ENCODE measurements around the gene PACRG.

DNA sequence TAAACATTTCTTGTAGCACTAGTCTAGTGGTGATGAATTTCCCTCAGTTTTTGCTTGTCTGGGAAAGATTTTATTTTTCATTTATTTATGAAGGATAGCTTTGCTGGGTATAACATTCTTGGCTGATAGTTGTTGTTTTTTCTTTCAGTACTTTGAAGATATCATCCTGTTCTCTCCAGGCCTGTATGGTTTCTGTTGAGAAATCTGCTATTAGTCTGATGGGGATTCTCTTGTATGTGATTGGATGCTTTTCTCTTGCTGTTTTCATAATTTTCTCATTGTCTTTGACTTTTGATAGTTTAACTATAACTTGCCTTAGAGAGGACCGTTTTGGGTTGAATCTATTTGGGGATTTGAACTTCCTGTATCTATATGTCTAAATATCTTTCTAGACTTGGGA is 207.1 kb downstream of the PACRG start:
- TF ChIP-seq, protein P1, sequence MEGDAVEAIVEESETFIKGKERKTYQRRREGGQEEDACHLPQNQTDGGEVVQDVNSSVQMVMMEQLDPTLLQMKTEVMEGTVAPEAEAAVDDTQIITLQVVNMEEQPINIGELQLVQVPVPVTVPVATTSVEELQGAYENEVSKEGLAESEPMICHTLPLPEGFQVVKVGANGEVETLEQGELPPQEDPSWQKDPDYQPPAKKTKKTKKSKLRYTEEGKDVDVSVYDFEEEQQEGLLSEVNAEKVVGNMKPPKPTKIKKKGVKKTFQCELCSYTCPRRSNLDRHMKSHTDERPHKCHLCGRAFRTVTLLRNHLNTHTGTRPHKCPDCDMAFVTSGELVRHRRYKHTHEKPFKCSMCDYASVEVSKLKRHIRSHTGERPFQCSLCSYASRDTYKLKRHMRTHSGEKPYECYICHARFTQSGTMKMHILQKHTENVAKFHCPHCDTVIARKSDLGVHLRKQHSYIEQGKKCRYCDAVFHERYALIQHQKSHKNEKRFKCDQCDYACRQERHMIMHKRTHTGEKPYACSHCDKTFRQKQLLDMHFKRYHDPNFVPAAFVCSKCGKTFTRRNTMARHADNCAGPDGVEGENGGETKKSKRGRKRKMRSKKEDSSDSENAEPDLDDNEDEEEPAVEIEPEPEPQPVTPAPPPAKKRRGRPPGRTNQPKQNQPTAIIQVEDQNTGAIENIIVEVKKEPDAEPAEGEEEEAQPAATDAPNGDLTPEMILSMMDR (optimal IDR thresholded peaks at IDR 0.05 in 1 of 3, IDR thresholded peaks at IDR 0.05 in 1 of 3, conservative IDR thresholded peaks at IDR 0.05 in 1 of 3; ENCODE audit: extremely low read depth in 1 of 3, insufficient read depth in 2 of 3, low read length in 3 of 3), result no peak
- TF ChIP-seq EZH2 (IDR thresholded peaks at IDR 0.05; ENCODE audit: low read length), result no peak
